ENCODE results near the gene ENTPD2. TPM values are rescaled to one million over a fixed set of nuclear protein-coding genes. Genes with fewer than 3 reads are reported as not detected.

Gene ENTPD2
- total RNA-seq, 1 experiment from 2014 or later: 4.0 TPM

GRCh38 chr9:137052293-137052692, 1.6 kb downstream of the ENTPD2 start:
- no peak for TF ChIP-seq CTCF (conservative IDR thresholded peaks at IDR 0.05)
- Histone ChIP-seq H4K8ac (replicated peaks; ENCODE audit: insufficient read length, low read depth, low read length) (no peak overlapping the region), H3T11ph (ENCODE audit: low read length) (no peak overlapping the region), H4K5ac (ENCODE audit: insufficient read length, low read depth, low read length) (no peak overlapping the region), H3K9me3 (ENCODE audit: control insufficient read depth, low read depth, low read length) (no peaks in the 10 kb centered on the region), H3K4me2 (ENCODE audit: insufficient read depth, insufficient read length, low read length) (no peak overlapping the region), H3K23ac (ENCODE audit: insufficient read length, low read depth, low read length) (no peak overlapping the region), H2AK5ac (ENCODE audit: insufficient read length, low read length) (no peak overlapping the region), H3K79me1 (ENCODE audit: insufficient read depth, low read depth, low read length, poor library complexity, severe bottlenecking) (no peaks in the 10 kb centered on the region), H2BK5ac (ENCODE audit: insufficient read length, low read length) (no peak overlapping the region), H3K23me2 (ENCODE audit: insufficient read length, low read depth, low read length, poor library complexity, severe bottlenecking) (peaks cover 6% of the 10 kb centered on the region), H4K91ac (ENCODE audit: insufficient read length, low read depth, low read length) (no peak overlapping the region), H2AFZ (ENCODE audit: low read length) (no peak overlapping the region), H3K9ac (ENCODE audit: extremely low read depth, insufficient read length, low read length) (no peak overlapping the region), H3K27me3 (ENCODE audit: insufficient read depth, low read length) (peaks cover 7% of the 10 kb centered on the region; the same call in 1 of the 2 replicates), H2BK15ac (ENCODE audit: low read depth, low read length) (no peak overlapping the region), H2BK120ac (ENCODE audit: low read depth, low read length, poor library complexity, severe bottlenecking) (no peak overlapping the region), H2BK20ac (ENCODE audit: low read depth, low read length, poor library complexity, severe bottlenecking) (no peak overlapping the region), H3K4ac (ENCODE audit: low read depth, low read length) (no peak overlapping the region), H4K20me1 (ENCODE audit: control insufficient read depth, insufficient read depth, insufficient read length) (no peaks in the 10 kb centered on the region), H3K27ac (ENCODE audit: insufficient read length, low read depth, low read length) (no peak overlapping the region), H3K14ac (ENCODE audit: insufficient read depth, low read length) (no peak overlapping the region), H3K56ac (ENCODE audit: insufficient read length, low read depth, low read length) (no peak overlapping the region), H2BK12ac (ENCODE audit: insufficient read length, low read depth, low read length) (no peak overlapping the region), H3K79me2 (ENCODE audit: insufficient read depth, low read length) (no peaks in the 10 kb centered on the region), H3K18ac (ENCODE audit: insufficient read length, low read depth, low read length) (no peak overlapping the region), H3K4me1 (ENCODE audit: insufficient read depth, low read length) (no peaks in the 10 kb centered on the region)
- peaks cover 2 to 11% of the 10 kb centered on the region in 2 experiments for H3K4me1 Mint-ChIP-seq
- H3K4me3 Mint-ChIP-seq: peak overlapping the region in 1 of 2 experiments; percentile 38; a peak in 1 of 5 replicates
- no CpG with 5 or more reads among the region's 8 CpGs for WGBS (ENCODE audit: extremely low coverage, insufficient read length, low lambda C conversion rate)
- H3K9me3 Mint-ChIP-seq: no peaks in the 10 kb centered on the region
- DNase-seq: no peak
- H3K27me3 Mint-ChIP-seq (ENCODE audit: low read depth): peaks cover 77% of the 10 kb centered on the region
- H3K27ac Mint-ChIP-seq: no peak overlapping the region
- no peaks in the 10 kb centered on the region for H3K36me3 Mint-ChIP-seq (ENCODE audit: insufficient read depth in 1 of 3, low read depth in 3 of 3)

Data from H9 (cell line).